ENCODE data around the gene TBCA. TPM values are rescaled to one million over a fixed set of nuclear protein-coding genes. Genes with fewer than 3 reads are reported as not detected.

The TBCA gene
- total RNA-seq, 4 donors from 2014 or later: 127 to 222 (median 165) TPM

DNA sequence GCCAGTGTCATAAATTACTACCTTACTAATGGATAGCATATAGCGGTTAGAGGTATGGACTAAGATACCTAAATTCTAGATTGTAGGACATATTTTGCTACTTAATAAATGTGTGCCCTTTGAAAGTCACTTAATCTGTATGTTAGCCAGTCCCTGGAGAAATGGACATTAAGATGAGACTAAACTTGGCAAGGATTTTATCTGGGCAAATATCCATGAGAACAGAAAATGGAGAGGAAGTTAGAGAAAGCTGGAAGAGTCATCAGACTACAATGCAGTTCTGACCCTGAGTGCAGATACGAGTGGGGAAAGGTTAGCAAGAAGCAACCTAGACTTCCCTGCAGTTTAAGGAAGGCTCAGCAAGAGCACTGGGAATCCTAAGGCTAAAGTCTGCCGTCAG is 33.0 kb downstream of the TBCA start:
- Histone ChIP-seq H3K36me3 (no peaks in the 10 kb centered on the region), H3K27ac (no peak overlapping the region), H3K4me3 (replicated peaks in 1 of 3) (no peak overlapping the region), H3K4me1 (no peaks in the 10 kb centered on the region), H3K9me3 (no peaks in the 10 kb centered on the region), H3K27me3 (no peaks in the 10 kb centered on the region)
- 78 to 87% methylated on average over 3 of the region's 3 CpGs for WGBS, 2 donors
- TF ChIP-seq CTCF (IDR thresholded peaks at IDR 0.05) (no peak), POLR2A (IDR thresholded peaks at IDR 0.05) (no peak)
- intact Hi-C loops (cut with DNase I): no loop called here
- DNase-seq: no peak

GRCh38 chr5:77741608-77742007 is 34.5 kb downstream of the TBCA start:
- Histone ChIP-seq H3K36me3 (no peaks in the 10 kb centered on the region), H3K9me3 (no peaks in the 10 kb centered on the region), H3K27ac (no peak overlapping the region), H3K27me3 (no peaks in the 10 kb centered on the region), H3K4me1 (no peaks in the 10 kb centered on the region), H3K4me3 (replicated peaks in 1 of 3) (no peak overlapping the region)
- intact Hi-C loops (cut with DNase I): no loop called here
- TF ChIP-seq POLR2A (IDR thresholded peaks at IDR 0.05) (no peak), CTCF (IDR thresholded peaks at IDR 0.05) (no peak)
- 90 to 93% methylated on average over 3 of the region's 3 CpGs for WGBS, 2 donors
- no peak for DNase-seq

- H3K27ac ChIP-seq: no peak overlapping the region
- TF ChIP-seq CTCF (IDR thresholded peaks at IDR 0.05) (no peak), POLR2A (IDR thresholded peaks at IDR 0.05) (no peak)
- no peak for DNase-seq
- no peaks in the 10 kb centered on the region for H3K27me3 ChIP-seq
- intact Hi-C loops (cut with DNase I): no loop called here
- H3K9me3 ChIP-seq: no peaks in the 10 kb centered on the region
- H3K36me3 ChIP-seq: no peaks in the 10 kb centered on the region
- no peaks in the 10 kb centered on the region for H3K4me1 ChIP-seq
- WGBS, 2 donors: 95 to 97% methylated on average over 2 of the region's 2 CpGs
- H3K4me3 ChIP-seq (replicated peaks in 1 of 3): no peak overlapping the region
Observed at GRCh38 chr5:77734885-77735284, 41.3 kb downstream of the TBCA start.

DNA sequence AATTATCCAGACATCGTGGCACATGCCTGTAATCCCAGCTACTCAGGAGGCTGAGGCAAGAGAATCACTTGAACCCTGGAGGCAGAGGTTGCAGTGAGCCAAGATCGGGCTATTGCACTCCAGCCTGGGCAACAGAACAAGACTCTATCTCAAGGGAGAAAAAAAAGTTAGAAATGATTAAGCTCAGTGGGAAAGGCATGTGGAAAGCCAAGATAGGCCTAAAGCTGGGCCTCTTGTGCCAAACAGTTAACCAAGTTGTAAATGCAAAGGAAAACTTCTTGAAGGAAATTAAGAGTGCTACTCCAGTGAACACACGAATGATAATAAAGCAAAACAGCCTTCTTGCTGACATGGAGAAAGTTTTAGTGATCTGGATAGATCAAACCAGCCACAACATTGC is 43.0 kb downstream of the TBCA start:
- H3K36me3 ChIP-seq: no peaks in the 10 kb centered on the region
- no peak for TF ChIP-seq CTCF (IDR thresholded peaks at IDR 0.05)
- no peak for TF ChIP-seq POLR2A (IDR thresholded peaks at IDR 0.05)
- no peak overlapping the region for H3K4me3 ChIP-seq (replicated peaks in 1 of 3)
- no peaks in the 10 kb centered on the region for H3K9me3 ChIP-seq
- no peaks in the 10 kb centered on the region for H3K27me3 ChIP-seq
- H3K27ac ChIP-seq: no peak overlapping the region
- intact Hi-C loops (cut with DNase I): no loop called here
- peaks cover 0 to 5% of the 10 kb centered on the region in 2 donors for H3K4me1 ChIP-seq
- no peak for DNase-seq
- 67 to 81% methylated on average over 3 of the region's 3 CpGs for WGBS, 2 donors

DNA sequence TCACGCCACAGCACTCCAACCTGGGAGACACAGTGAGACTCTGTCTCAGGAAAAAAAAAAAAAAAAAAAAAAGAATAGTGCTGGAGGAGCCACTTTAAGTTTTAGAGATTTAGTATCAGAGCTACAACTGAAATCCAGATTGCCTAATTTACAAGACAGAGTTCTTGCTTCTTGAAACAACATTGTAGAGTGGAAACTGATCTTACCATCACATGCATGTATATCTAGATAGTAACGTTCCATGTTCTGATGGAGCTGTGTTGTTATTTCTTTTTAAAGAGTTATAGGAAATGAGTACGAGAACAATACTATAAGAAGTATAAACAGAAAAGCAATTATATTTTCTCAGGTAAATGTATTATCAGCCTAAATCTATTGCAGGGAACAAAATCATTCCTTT is 48.9 kb downstream of the TBCA start:
- WGBS, 2 donors: 79 to 90% methylated on average over 3 of the region's 3 CpGs
- no peak overlapping the region for H3K4me3 ChIP-seq (replicated peaks in 1 of 3)
- peaks cover 0 to 5% of the 10 kb centered on the region in 2 donors for H3K4me1 ChIP-seq
- TF ChIP-seq POLR2A (IDR thresholded peaks at IDR 0.05) (no peak), CTCF (IDR thresholded peaks at IDR 0.05) (no peak)
- H3K27ac ChIP-seq: no peak overlapping the region
- H3K36me3 ChIP-seq: no peaks in the 10 kb centered on the region
- intact Hi-C loops (cut with DNase I): no loop called here
- H3K27me3 ChIP-seq: no peaks in the 10 kb centered on the region
- H3K9me3 ChIP-seq: no peaks in the 10 kb centered on the region
- no peak for DNase-seq
